Suppressor macrophage treated with lipopolysaccharide for 4 hours (primary cell): Measurements from ENCODE around the gene AVPR1B.
A peak's percentile ranks its signal among the peaks of the same experiment; 100 is the strongest.
"Not testable (repeated sequence)": the region's sequence is repeated elsewhere in the genome, so short reads cannot be mapped to it uniquely, and the experiment has no call there.

Experiments
- DNase-seq: peaks from one replicate; pipeline ENCODE4 v3.0.0-alpha.2; 2020

Gene AVPR1B

GRCh38 chr1:206080026-206080820 is 37.0 kb downstream of the AVPR1B start:
- no peak for DNase-seq

DNA sequence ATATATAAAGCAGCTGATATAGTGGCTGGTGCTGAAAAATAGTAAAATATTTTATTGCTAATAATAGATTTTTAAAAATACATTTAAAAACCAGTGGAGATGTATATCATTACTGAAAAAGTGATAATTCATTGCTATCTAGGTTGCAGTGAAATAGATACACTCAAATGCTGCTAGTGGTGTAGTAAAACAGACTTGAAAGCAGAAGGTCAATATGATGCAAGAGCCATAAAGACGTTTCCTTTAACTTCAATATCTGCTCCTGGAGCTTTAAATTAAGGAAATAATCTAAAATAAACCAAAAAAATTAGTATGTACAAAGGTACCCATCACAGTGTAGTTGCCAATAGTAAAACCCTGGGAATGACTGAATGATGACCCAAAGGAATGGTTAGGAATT is 38.1 kb downstream of the AVPR1B start:
- no peak for DNase-seq

DNA sequence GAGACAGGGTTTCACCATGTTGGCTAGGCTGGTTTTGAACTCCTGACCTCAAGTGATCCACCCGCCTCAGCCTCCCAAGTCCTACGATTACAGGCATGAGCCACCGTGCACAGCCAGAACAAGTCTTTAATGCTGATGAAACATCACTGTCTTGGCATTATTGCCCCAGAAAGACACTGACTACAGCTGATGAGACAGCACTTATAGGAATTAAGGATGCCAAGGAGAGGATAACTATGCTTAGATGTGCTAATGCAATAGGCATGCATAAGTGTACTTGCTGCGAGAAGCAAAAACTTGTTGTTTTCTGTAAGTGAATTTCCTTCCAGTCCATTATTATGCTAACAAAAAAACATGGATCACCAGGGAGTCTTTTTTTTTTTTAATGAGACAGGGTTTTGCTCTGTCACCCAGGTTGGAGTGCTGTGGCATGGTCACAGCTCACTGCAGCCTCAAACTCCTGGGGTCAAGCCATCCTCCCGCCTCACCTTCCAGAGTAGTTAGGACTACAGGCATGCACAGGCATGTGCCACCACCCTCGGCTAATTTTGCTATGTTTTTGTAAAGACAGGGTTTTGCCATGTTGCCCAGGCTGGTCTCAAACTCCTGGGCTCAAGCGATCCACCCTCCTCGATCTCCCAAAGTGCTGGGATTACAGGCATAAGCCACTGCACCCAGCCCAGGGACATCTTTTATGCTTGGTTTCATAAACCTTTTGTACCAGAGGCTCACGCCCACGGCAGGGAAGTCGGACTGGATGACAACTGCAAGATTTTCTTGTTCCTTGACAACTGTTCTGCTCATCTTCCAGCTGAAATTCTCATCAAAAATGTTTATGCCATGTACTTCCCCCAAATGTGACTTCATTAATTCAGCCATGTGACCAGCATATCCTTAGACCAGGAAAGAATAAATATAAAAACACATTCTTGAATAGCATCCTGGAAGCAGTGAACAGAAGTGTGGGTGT is 41.1 kb downstream of the AVPR1B start:
- DNase-seq, result peak; percentile 52

DNA sequence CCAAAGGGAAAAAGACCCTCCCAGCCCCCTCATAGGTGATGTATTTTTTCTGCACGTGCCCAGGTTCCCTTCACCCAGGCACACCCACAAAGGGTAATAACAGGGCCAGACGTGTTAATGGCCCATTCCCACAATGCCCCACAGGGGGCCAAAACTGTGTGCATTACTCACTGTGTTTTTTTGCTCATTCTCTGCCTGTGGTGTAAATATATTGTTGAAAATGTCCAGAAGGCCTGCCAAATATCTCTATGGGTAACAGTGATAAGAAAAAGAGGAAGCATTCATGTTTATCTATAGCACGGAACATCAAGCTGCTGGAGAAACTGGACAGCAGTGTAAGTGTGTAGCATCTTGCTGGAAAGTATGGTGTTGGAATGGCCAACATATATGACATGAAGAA is 42.3 kb downstream of the AVPR1B start:
- DNase-seq, result no peak

DNA sequence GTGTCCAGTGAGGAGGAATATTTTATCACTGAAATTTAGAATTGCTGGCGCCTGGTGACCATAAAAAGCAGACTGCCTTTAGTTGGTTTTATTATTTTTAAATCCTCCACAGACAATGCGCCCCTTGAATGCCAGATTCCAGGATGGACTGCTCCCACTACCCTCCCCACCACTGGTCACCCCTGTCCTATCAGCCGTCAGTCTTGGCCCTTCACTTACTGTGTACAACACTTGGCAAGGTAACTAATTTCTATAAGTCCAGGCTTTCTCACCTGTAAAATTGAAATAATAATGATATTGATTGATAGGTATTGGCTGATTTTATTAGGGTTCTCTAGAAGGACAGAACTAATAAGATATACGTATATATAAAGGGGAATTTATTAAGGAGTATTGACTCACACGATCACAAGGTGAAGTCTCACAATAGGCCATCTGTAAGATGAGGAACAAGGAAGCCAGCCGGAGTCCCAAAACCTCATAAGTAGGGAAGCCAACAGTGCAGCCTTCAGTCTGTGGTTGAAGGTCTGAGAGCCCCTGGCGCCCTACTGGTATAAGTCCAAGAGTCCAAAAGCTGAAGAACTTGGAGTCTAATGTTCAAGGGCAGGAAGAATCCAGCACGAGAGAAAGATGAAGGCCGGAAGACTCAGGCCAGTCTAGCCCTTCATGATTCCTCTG is 46.4 kb downstream of the AVPR1B start:
- peak; percentile 44 for DNase-seq

GRCh38 chr1:206068314-206068713 is 48.9 kb downstream of the AVPR1B start:
- no peak for DNase-seq

GRCh38 chr1:206067486-206068227 is 49.5 kb downstream of the AVPR1B start:
- no peak for DNase-seq

DNA sequence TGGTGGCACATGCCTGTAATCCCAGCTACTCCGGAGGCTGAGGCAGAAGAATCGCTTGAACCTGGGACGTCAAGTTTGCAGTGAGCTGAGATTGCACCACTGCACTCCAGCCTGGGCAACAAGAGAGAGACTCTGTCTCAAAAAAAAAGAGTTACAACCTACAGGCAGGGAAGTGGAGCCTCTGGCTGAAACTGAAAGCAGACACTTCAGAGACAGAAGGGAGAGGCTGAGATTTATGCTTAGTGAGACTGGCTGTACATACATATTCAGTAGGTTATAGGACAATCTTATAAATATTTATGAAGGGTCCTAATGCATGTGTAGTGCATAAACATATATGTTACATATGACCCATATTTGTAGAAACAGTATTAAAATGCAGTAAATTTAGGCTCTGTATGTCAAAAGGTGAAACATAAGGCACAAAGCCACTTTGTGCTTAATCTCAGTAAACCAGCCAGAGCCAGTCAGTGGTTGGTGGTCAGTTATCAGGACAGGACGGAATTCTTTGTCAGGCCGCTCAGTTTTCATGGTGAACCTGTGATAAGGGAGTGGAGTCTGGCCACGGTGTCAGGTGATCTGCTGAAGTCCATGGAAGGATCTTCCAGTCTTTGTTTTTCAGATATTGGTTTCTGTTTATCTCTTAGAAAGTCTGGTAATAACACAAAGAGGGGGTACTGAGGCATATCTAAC is 50.6 kb downstream of the AVPR1B start:
- DNase-seq, result peak; percentile 69

- DNase-seq, result no peak
Measured at GRCh38 chr1:206065547-206066145, 51.5 kb downstream of the AVPR1B start.

DNA sequence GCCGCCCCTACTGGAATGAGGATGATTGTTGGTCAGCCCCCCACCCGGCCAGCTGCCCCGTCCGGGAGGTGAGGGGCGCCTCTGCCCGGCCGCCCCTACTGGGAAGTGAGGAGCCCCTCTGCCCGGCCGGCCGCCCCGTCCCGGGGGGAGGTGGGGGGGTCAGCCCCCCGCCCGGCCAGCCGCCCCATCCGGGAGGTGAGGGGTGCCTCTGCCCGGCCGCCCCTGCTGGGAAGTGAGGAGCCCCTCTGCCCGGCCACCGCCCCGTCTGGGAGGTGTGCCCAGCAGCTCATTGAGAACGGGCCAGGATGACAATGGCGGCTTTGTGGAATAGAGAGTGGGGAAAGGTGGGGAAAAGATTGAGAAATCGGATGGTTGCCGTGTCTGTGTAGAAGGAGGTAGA is 52.7 kb downstream of the AVPR1B start:
- not testable (repeated sequence) for DNase-seq

DNA sequence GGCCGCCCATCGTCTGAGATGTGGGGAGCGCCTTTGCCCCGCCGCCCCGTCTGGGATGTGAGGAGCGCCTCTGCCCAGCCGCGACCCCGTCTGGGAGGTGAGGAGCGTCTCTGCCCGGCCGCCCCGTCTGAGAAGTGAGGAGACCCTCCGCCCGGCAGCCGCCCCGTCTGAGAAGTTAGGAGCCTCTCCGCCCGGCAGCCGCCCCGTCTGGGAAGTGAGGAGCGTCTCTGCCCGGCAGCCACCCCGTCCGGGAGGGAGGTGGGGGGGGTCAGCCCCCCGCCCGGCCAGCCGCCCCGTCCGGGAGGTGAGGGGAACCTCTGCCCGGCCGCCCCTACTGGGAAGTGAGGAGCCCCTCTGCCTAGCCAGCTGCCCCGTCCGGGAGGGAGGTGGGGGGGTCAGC is 53.2 kb downstream of the AVPR1B start:
- DNase-seq, result not testable (repeated sequence)

GRCh38 chr1:206062464-206062863 is 54.7 kb downstream of the AVPR1B start:
- DNase-seq, result no peak

GRCh38 chr1:206060844-206061243 is 56.3 kb downstream of the AVPR1B start:
- no peak for DNase-seq
